ENCODE measurements around the gene MATN1. TPM values are rescaled to one million over a fixed set of nuclear protein-coding genes. Genes with fewer than 3 reads are reported as not detected.

Gene MATN1
- total RNA-seq, 2 donors from 2014 or later: 1.5 TPM; not detected in 1

DNA sequence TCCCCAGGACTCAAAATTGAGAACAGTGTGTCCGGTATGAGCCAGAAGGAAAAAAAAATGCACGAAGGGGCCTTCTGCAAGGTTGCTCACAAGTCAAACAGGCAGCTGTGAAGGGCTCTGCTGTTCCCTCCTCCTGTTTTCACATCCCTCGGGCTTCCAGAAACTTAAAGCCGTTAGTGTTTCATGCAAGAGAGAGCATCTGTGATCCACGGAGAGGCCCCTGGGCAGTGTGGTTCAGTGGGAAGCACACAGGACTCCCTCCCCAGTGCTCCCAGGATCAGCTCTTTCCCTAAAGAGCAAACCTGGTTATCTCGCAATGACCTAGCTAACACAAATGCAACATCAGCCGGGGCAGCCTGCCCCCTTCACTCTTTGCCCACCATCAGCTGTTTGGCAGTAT lies 2.9 kb upstream of the MATN1 start:
- H3K27me3 ChIP-seq (replicated peaks; ENCODE audit: insufficient read depth): no peaks in the 10 kb centered on the region
- no peaks in the 10 kb centered on the region for H3K36me3 ChIP-seq
- ATAC-seq (ENCODE audit: insufficient number of reproducible peaks, low FRiP score, low read depth) (no peak), DNase-seq (ENCODE audit: low spot score) (no peak)
- no peaks in the 10 kb centered on the region for H3K9me3 ChIP-seq
- H3K4me3 ChIP-seq: no peak overlapping the region
- H3K4me1 ChIP-seq (ENCODE audit: control insufficient read depth in 1 of 2, low read depth in 2 of 2): no peaks in the 10 kb centered on the region
- TF ChIP-seq, protein P1, sequence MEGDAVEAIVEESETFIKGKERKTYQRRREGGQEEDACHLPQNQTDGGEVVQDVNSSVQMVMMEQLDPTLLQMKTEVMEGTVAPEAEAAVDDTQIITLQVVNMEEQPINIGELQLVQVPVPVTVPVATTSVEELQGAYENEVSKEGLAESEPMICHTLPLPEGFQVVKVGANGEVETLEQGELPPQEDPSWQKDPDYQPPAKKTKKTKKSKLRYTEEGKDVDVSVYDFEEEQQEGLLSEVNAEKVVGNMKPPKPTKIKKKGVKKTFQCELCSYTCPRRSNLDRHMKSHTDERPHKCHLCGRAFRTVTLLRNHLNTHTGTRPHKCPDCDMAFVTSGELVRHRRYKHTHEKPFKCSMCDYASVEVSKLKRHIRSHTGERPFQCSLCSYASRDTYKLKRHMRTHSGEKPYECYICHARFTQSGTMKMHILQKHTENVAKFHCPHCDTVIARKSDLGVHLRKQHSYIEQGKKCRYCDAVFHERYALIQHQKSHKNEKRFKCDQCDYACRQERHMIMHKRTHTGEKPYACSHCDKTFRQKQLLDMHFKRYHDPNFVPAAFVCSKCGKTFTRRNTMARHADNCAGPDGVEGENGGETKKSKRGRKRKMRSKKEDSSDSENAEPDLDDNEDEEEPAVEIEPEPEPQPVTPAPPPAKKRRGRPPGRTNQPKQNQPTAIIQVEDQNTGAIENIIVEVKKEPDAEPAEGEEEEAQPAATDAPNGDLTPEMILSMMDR (IDR thresholded peaks at IDR 0.05): no peak
- no peak overlapping the region for H3K27ac ChIP-seq

DNA sequence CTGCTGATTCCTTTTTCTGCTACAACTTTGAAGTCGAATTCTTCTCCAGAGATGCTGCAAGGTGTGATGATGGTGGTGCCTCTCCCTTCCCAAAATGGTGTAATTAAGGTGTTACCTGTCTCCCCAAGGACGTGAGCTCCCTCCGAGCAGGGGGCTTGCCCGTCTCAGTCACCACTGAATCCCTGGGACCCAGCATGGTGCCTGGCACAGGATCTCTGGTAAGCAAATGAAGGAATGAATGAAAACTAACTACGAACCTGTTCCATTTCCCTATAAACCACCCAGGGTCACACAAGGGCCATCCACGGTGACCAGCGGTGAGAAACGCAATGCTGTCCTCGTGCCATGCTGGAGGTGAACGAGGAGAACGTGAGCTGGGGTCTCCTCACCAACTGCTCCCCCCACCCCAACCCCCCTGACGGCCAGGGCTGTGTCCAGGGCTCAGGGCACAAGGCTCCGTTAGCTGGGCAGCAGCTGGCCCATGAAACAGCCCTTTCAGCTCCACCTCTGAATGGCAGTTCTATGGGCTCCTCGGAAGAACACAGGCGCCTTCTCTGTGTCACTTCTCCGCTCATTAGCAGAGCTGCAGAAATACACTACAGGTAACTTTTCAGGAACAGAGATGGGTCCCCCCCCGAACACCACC lies 2.2 kb upstream of the MATN1 start:
- H3K4me3 ChIP-seq: no peak overlapping the region
- H3K4me1 ChIP-seq (ENCODE audit: control insufficient read depth in 1 of 2, low read depth in 2 of 2): no peaks in the 10 kb centered on the region
- no peak overlapping the region for H3K27ac ChIP-seq
- no peaks in the 10 kb centered on the region for H3K36me3 ChIP-seq
- TF ChIP-seq, protein P1 (IDR thresholded peaks at IDR 0.05): no peak
- no peaks in the 10 kb centered on the region for H3K27me3 ChIP-seq (replicated peaks; ENCODE audit: insufficient read depth)
- DNase-seq (ENCODE audit: low spot score): no peak
- H3K9me3 ChIP-seq: no peaks in the 10 kb centered on the region
- ATAC-seq (ENCODE audit: insufficient number of reproducible peaks, low FRiP score, low read depth): no peak

DNA sequence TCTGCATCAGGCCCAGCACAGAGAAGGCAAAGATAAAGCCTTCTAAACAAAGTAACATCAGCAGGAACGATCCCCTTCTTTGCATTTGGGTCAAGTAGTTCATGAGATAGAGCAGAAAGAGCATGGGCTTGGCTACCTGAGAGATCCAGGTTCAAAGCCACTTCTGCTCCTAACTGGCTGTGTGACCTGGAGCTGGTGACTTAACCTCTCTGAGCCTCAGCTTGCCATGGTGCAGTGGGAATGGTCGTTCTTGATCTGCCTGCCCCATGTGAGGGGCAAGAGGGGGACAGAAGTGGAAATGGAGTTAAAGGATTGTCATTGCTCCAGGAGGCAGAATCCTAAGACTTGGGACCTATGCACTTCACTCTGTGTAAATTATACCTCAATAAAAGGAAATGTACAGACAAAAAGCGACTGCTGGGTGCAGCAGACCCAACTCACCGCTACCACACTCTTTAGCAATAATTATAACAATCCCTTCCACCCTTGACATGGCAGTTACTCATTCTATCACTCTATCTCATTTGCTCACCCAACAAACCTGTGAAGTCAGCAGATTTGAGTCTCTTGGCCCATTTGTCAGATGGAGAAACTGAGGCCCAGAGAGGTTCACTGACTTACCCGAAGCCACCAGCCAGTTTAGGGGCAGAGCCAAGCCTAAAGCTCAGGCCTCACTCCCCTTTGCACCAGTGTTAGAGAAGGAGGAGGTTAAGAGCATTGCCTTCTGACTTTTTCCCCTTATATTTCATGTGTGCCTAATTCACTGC lies 1.5 kb upstream of the MATN1 start:
- TF ChIP-seq, protein P1 (IDR thresholded peaks at IDR 0.05): no peak
- no peak for ATAC-seq (ENCODE audit: insufficient number of reproducible peaks, low FRiP score, low read depth)
- no peaks in the 10 kb centered on the region for H3K9me3 ChIP-seq

DNA sequence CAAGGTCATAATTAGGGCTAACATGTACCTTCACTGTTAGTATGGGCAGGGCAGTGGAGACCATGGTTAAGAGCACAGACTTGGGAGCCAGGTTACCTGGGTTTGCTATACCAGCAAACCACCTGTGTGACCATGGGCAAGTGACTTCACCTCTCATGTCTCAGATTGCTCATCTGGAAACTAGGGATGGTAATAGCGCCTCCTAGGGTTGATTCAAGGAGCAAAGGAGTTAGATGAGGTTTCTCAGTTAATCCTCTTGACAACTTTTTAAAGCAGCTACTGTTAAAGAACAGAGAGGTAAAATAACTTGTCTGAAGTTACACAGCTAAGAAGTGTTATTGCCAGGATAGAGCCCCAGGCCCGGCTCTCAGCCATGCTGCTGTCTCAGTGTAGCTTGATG lies 790 bp upstream of the MATN1 start:
- peaks cover 0 to 3% of the 10 kb centered on the region in 2 donors for H3K4me1 ChIP-seq (ENCODE audit: control insufficient read depth in 1 of 2, low read depth in 2 of 2)
- no peaks in the 10 kb centered on the region for H3K27me3 ChIP-seq (replicated peaks; ENCODE audit: insufficient read depth)
- DNase-seq (ENCODE audit: low spot score): no peak
- no peak overlapping the region for H3K27ac ChIP-seq
- no peak overlapping the region for H3K4me3 ChIP-seq
- H3K36me3 ChIP-seq: no peaks in the 10 kb centered on the region
- ATAC-seq (ENCODE audit: insufficient number of reproducible peaks, low FRiP score, low read depth): no peak
- H3K9me3 ChIP-seq: no peaks in the 10 kb centered on the region
- TF ChIP-seq, protein P1 (IDR thresholded peaks at IDR 0.05): no peak

More for the DNA sequence above, 1.5 kb upstream of the MATN1 start:
- Histone ChIP-seq H3K27me3 (replicated peaks; ENCODE audit: insufficient read depth) (no peaks in the 10 kb centered on the region), H3K36me3 (no peaks in the 10 kb centered on the region), H3K4me3 (no peak overlapping the region), H3K27ac (no peak overlapping the region), H3K4me1 (ENCODE audit: control insufficient read depth in 1 of 2, low read depth in 2 of 2) (no peaks in the 10 kb centered on the region)
- DNase-seq (ENCODE audit: low spot score): no peak

DNA sequence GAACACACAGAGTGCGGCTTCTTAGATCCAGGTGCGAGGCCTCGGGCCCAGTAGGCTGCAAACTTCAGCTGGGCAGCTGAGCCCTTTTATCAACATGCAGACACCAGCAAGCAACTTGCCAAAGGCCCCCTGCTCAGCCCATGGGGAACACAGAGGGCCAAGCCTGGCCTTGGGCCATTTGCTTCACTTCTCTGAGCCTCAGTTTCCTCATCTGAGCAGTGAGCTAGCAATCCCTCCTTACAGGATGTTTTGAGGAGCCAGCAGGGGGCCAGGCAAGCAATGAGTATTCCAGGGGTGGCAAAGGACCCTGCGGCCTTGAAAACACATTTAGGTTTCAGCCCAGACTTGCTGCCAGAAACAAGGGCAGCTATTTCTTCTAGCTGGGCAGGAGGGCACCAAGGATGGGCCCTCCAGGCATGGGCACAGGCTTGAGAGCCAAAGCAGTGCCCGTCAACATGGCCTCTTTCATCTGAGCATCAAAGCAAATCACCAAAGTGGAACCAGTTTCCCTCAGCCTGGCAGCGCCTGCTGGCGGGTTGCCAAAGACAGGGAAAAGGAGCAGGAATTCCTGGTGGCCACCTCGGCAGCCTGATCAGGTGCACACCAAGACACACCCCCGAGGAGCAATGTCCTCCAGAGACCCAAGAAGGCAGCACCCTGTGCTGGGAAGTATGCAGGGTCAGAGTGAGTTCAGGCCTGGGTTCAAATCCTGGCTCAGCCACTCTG lies 1.4 kb downstream of the MATN1 start:
- TF ChIP-seq, protein P1 (IDR thresholded peaks at IDR 0.05): no peak
- H3K36me3 ChIP-seq: no peaks in the 10 kb centered on the region
- no peak for ATAC-seq (ENCODE audit: insufficient number of reproducible peaks, low FRiP score, low read depth)

More for the DNA sequence above, 1.4 kb downstream of the MATN1 start:
- Histone ChIP-seq H3K27me3 (replicated peaks; ENCODE audit: insufficient read depth) (no peaks in the 10 kb centered on the region), H3K9me3 (no peaks in the 10 kb centered on the region), H3K27ac (no peak overlapping the region), H3K4me3 (no peak overlapping the region), H3K4me1 (ENCODE audit: control insufficient read depth in 1 of 2, low read depth in 2 of 2) (peaks cover 3 to 4% of the 10 kb centered on the region in 2 donors)
- DNase-seq (ENCODE audit: low spot score): no peak
